ENCODE results near the gene ERVK3-1.

The ERVK3-1 gene

DNA sequence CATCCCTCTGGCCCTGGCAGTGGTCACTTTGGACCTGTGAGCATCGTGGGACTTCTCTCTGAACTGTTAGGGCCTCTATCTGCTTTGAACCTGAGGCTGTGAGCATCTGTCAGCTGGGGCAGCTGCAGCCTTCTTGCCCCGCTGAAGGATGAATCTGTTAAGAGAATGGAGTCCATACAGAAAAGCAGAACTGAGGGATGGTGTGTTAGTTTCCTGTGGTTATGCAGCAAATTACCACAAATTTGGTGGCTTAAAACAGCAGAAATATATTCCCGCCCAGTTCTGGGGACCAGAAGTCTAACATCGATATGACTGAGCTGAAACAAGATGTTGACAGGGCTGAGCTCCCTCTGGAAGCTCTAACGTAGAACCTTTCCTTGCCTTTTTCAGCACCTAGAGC lies 59.0 kb downstream of the ERVK3-1 start:
- no peak for DNase-seq (ENCODE audit: low spot score)
